Colonic mucosa (tissue), 4 donors: Measurements from ENCODE around the gene RRAS. TPM values are rescaled to one million over a fixed set of nuclear protein-coding genes. Genes with fewer than 3 reads are reported as not detected.
"Not testable (repeated sequence)": the region's sequence is repeated elsewhere in the genome, so short reads cannot be mapped to it uniquely, and the experiment has no call there.

Experiments
- DNase-seq: peaks from one replicate; pipeline ENCODE4 v3.0.0-alpha.2; 2020
- H3K27ac ChIP-seq: fragments of 200-600 bp; one replicate; pipeline ENCODE4 v1.8.0; 2021
- H3K27me3 ChIP-seq: fragments of 200-600 bp; one replicate; pipeline ENCODE4 v1.8.0; 2021
- H3K36me3 ChIP-seq: fragments of 200-600 bp; one replicate; pipeline ENCODE4 v1.8.0; 2021
- H3K4me1 ChIP-seq: fragments of 200-600 bp; one replicate; pipeline ENCODE4 v1.8.0; 2021; ENCODE audit warnings: mild to moderate bottlenecking
- H3K4me3 ChIP-seq: fragments of 200-600 bp; one replicate; pipeline ENCODE4 v1.8.0; 2021
- H3K9ac ChIP-seq, 2 donors: one replicate each; pipeline ENCODE4 v1.7.0; 2013; ENCODE audit warnings: control low read depth in 2 of 2, low read depth in 2 of 2, low read length in 2 of 2
- H3K9me3 ChIP-seq: fragments of 200-600 bp; one replicate; pipeline ENCODE4 v1.8.0; 2021
- CTCF ChIP-seq: fragments of 200-600 bp; IDR thresholded peaks from one replicate; pipeline ENCODE4 v1.8.0; 2022; ENCODE audit warnings: antibody characterized with exemption, mild to moderate bottlenecking
- intact Hi-C: fragments of 100-400 bp; cut with DNase I; formaldehyde crosslinking; loops from one replicate; pipeline ENCODE4 v1.14.1; 2022
- total RNA-seq, 2 donors: library from RNA; stranded (reverse); fragmentation: NEBNext Ultra II Directional in 1 of 2; extraction: Animal tissue kit (Norgen Biotek cat#: 25700) in 1 of 2; gene quantifications; one replicate each; pipeline ENCODE4 v1.2.1, GENCODE V29; 2021
- donor health status: healthy.
- donor health status: DM: no; HTN: no; CAD: no.
- donor health status: DM: no; HTN: no; CAD: no.

Gene RRAS
- total RNA-seq, 2 donors from 2014 or later, result 45.7 to 62.2 TPM

- intact Hi-C loops, result loop anchor here (5.0 kb wide), 1 partner anchor 43 kb away; the partner anchor contains the start of gene PRR12
- H3K27ac ChIP-seq, result no peak overlapping the region
Measured at GRCh38 chr19:49635530-49636232, 4.3 kb downstream of the RRAS start.

GRCh38 chr19:49633273-49633672 lies 6.7 kb downstream of the RRAS start:
- H3K4me3 ChIP-seq, H3K36me3 ChIP-seq, H3K4me1 ChIP-seq, intact Hi-C loops, DNase-seq, H3K27me3 ChIP-seq, H3K9me3 ChIP-seq, H3K9ac ChIP-seq, H3K27ac ChIP-seq: not testable (repeated sequence)

More at GRCh38 chr19:49635530-49636232, 4.3 kb downstream of the RRAS start:
- Histone ChIP-seq H3K9me3 (no peaks in the 10 kb centered on the region), H3K36me3 (no peaks in the 10 kb centered on the region), H3K4me1 (no peaks in the 10 kb centered on the region), H3K4me3 (no peak overlapping the region), H3K27me3 (no peaks in the 10 kb centered on the region), H3K9ac (no peak overlapping the region)
- TF ChIP-seq CTCF, result no peak
- DNase-seq, result no peak

GRCh38 chr19:49632576-49632975 lies 7.4 kb downstream of the RRAS start:
- Histone ChIP-seq H3K36me3 (no peaks in the 10 kb centered on the region), H3K9ac (no peak overlapping the region), H3K27me3 (no peaks in the 10 kb centered on the region), H3K9me3 (no peaks in the 10 kb centered on the region), H3K4me1 (no peaks in the 10 kb centered on the region), H3K27ac (no peak overlapping the region), H3K4me3 (no peak overlapping the region)
- no peak for TF ChIP-seq CTCF
- intact Hi-C loops, result no loop called here
- no peak for DNase-seq

GRCh38 chr19:49631610-49632192 lies 8.2 kb downstream of the RRAS start:
- H3K9me3 ChIP-seq, result no peaks in the 10 kb centered on the region
- no peaks in the 10 kb centered on the region for H3K27me3 ChIP-seq
- no peak overlapping the region for H3K9ac ChIP-seq
- no peak overlapping the region for H3K27ac ChIP-seq
- no peak for TF ChIP-seq CTCF
- H3K36me3 ChIP-seq, result no peaks in the 10 kb centered on the region
- no peak for DNase-seq
- intact Hi-C loops, result no loop called here
- no peaks in the 10 kb centered on the region for H3K4me1 ChIP-seq
- H3K4me3 ChIP-seq, result no peak overlapping the region

- Histone ChIP-seq H3K9ac (no peak overlapping the region), H3K36me3 (no peaks in the 10 kb centered on the region), H3K4me3 (no peak overlapping the region), H3K27ac (no peak overlapping the region), H3K9me3 (no peaks in the 10 kb centered on the region), H3K27me3 (no peaks in the 10 kb centered on the region), H3K4me1 (no peaks in the 10 kb centered on the region)
- no peak for DNase-seq
- intact Hi-C loops, result no loop called here
- no peak for TF ChIP-seq CTCF
Measured at GRCh38 chr19:49631014-49631588, 8.8 kb downstream of the RRAS start.

- H3K36me3 ChIP-seq, result no peaks in the 10 kb centered on the region
- intact Hi-C loops, result no loop called here
- no peak for DNase-seq
- no peaks in the 10 kb centered on the region for H3K4me1 ChIP-seq
- TF ChIP-seq CTCF, result no peak
- H3K27ac ChIP-seq, result no peak overlapping the region
- no peak overlapping the region for H3K9ac ChIP-seq
- no peaks in the 10 kb centered on the region for H3K9me3 ChIP-seq
- no peaks in the 10 kb centered on the region for H3K27me3 ChIP-seq
- H3K4me3 ChIP-seq, result no peak overlapping the region
Measured at GRCh38 chr19:49629659-49630058, 10.3 kb downstream of the RRAS start.
